Tibial nerve (tissue), 4 donors: Measurements from ENCODE around the gene NAT10. TPM values are rescaled to one million over a fixed set of nuclear protein-coding genes. Genes with fewer than 3 reads are reported as not detected.
A peak's percentile ranks its signal among the peaks of the same experiment; 100 is the strongest.

Experiments
- DNase-seq, 2 donors: peaks; one replicate each; pipeline ENCODE4 v3.0.0-alpha.2; 2019; ENCODE audit warnings: low spot score in 2 of 2
- H3K27ac ChIP-seq, 4 donors: fragments of 200-600 bp; sonication (generic) in 3 of 4; one replicate each; pipeline ENCODE4 v1.5.1; 2017 to 2019; ENCODE audit warnings: mild to moderate bottlenecking in 1 of 4
- H3K27me3 ChIP-seq, 2 donors: fragments of 200-600 bp; sonication (generic) in 1 of 2; one replicate each; pipeline versions ENCODE4 v1.5.1 to v1.6.0; 2017 to 2019
- H3K36me3 ChIP-seq, 3 donors: fragments of 200-600 bp; sonication (generic); one replicate each; pipeline ENCODE4 v1.5.1; 2018 to 2019
- H3K4me1 ChIP-seq, 4 donors: fragments of 200-600 bp; sonication (generic) in 3 of 4; one replicate each; pipeline ENCODE4 v1.5.1; 2017 to 2019
- H3K4me3 ChIP-seq, 4 donors: fragments of 200-600 bp; sonication (generic) in 3 of 4; one replicate each; pipeline ENCODE4 v1.5.1; 2017 to 2019; ENCODE audit warnings: mild to moderate bottlenecking in 1 of 4, moderate library complexity in 1 of 4
- H3K9me3 ChIP-seq, 4 donors: fragments of 200-600 bp; sonication (generic) in 3 of 4; one replicate each; pipeline ENCODE4 v1.5.1; 2017 to 2019
- EP300 ChIP-seq, 2 donors: sonication (generic); formaldehyde crosslinking; IDR thresholded peaks; one replicate each; pipeline ENCODE4 v1.6.1; 2017; ENCODE audit warnings: antibody characterized with exemption in 2 of 2, mild to moderate bottlenecking in 1 of 2
- POLR2A ChIP-seq, 2 donors: fragments of 450-650 bp; IDR thresholded peaks; one replicate each; pipeline ENCODE4 v1.6.1; 2017; ENCODE audit warnings: antibody characterized with exemption in 2 of 2, mild to moderate bottlenecking in 2 of 2, moderate library complexity in 2 of 2
- WGBS, 2 donors: methylation state at CpG; one replicate each; pipeline ENCODE4 v1.1.5; 2018; 5-methylcytosine and 5-hydroxymethylcytosine counted together
- total RNA-seq, 4 donors: library from RNA; depleted of rRNA; stranded (reverse); fragments of >200 nt; gene quantifications; one replicate each; pipeline ENCODE4 v1.1.0, GENCODE V29; 2016
- TF ChIP-seq, protein P1 (sequence below), 5 experiments: fragments of 200-600 bp in 3 of 5; fragments of 450-650 bp in 2 of 5; sonication (generic) in 3 of 5; IDR thresholded peaks; one replicate each; pipeline ENCODE4 v1.5.1; 2016 to 2019; ENCODE audit warnings: antibody characterized with exemption in 5 of 5, mild to moderate bottlenecking in 3 of 5, moderate library complexity in 2 of 5

Gene NAT10
- total RNA-seq, 4 donors from 2014 or later, result 34.3 to 41.4 (median 38.7) TPM

DNA sequence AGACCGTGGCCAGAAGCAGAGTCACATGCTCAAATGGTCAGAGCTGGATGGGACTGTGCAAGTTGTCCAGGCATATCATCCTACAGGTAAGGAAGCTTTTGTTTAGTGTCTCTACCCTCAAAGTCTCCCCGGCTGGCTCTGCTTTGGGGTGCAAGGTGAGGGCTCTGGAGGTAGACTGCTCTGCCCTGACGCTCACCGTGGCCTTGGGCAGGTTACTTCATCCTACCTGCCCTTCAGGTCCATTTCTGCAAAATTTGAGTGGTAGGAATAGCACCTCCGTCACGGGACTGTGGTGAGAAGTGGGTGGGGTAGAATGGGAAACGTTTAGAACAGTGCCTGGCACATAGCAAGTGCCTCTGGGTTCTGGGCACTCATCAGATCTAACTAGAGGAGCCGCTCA, 42.2 kb downstream of the NAT10 start:
- no peak for DNase-seq
- no peak for TF ChIP-seq POLR2A (IDR thresholded peaks at IDR 0.05)
- TF ChIP-seq, protein P1, sequence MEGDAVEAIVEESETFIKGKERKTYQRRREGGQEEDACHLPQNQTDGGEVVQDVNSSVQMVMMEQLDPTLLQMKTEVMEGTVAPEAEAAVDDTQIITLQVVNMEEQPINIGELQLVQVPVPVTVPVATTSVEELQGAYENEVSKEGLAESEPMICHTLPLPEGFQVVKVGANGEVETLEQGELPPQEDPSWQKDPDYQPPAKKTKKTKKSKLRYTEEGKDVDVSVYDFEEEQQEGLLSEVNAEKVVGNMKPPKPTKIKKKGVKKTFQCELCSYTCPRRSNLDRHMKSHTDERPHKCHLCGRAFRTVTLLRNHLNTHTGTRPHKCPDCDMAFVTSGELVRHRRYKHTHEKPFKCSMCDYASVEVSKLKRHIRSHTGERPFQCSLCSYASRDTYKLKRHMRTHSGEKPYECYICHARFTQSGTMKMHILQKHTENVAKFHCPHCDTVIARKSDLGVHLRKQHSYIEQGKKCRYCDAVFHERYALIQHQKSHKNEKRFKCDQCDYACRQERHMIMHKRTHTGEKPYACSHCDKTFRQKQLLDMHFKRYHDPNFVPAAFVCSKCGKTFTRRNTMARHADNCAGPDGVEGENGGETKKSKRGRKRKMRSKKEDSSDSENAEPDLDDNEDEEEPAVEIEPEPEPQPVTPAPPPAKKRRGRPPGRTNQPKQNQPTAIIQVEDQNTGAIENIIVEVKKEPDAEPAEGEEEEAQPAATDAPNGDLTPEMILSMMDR (IDR thresholded peaks at IDR 0.05), result no peak
- TF ChIP-seq EP300 (IDR thresholded peaks at IDR 0.05), result no peak
- H3K4me3 ChIP-seq, result no peak overlapping the region
- peaks cover 0 to 99% (median 23%) of the 10 kb centered on the region in 3 donors for H3K36me3 ChIP-seq
- peaks cover 0 to 16% (median 3%) of the 10 kb centered on the region in 4 donors for H3K4me1 ChIP-seq
- H3K9me3 ChIP-seq, result no peaks in the 10 kb centered on the region
- 88 to 90% methylated on average over 8 of the region's 8 CpGs for WGBS, 2 donors
- no peaks in the 10 kb centered on the region for H3K27me3 ChIP-seq
- H3K27ac ChIP-seq, result no peak overlapping the region

DNA sequence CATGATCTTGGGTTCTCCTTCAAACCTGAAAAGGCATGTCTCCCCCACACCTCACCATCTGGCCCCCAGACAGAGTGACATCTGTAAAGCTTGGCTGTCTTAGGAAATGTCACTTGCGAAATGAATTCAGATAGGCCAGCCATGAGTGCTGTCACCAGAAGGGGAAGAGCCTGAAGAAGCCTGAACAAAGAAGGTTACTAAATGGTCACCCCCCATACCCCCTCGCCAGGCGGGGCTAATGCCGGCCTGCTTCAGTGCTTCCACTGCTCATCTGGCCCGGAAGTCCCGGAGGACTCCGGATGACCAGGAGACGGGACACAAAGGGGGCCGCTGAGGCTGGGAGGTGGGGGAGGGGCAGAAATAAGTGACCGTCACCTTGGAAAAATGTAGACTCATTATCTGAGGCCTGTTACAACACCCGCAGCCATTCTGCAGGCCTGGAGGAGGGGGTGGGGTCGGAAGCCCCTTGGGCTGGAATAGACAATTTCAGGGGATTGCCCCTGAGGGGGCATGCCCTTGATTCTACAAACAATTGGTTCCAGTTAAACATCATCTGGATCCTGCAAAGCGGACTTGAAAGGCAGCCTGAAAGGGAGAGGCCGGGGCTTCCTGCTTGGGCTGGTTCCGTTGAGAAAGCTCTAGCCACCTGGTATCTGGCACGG, 43.2 kb downstream of the NAT10 start:
- TF ChIP-seq, protein P1 (IDR thresholded peaks at IDR 0.05), result no peak
- TF ChIP-seq POLR2A (IDR thresholded peaks at IDR 0.05) (no peak), EP300 (IDR thresholded peaks at IDR 0.05) (no peak)
- H3K27ac ChIP-seq, result no peak overlapping the region
- no peaks in the 10 kb centered on the region for H3K9me3 ChIP-seq
- no peak for DNase-seq
- WGBS, 2 donors, result 70 to 71% methylated on average over 16 of the region's 16 CpGs
- H3K4me1 ChIP-seq, result peaks cover 0 to 16% (median 3%) of the 10 kb centered on the region in 4 donors
- H3K27me3 ChIP-seq, result no peaks in the 10 kb centered on the region
- no peak overlapping the region for H3K4me3 ChIP-seq
- peaks cover 0 to 99% (median 13%) of the 10 kb centered on the region in 3 donors for H3K36me3 ChIP-seq

DNA sequence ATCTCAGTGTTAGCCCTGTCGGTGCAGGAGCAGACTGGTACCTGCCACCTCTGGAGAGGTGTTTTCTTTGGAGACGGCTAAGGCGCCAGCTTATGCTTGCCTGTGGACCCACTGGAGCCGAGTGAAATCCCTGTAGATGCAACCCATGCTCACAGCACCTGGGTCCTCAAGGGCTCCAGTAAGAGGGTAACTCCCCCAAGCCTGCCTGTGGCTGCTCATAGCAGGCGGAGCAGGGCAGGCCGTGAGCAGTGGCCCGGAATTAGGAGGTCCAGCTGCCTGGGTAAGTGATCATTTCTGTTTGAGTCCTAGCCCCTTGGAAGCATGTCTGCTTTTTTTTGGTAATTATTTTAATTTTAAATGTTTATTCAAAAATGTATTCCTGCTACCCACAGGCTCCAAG, 43.8 kb downstream of the NAT10 start:
- no peak for DNase-seq
- H3K27me3 ChIP-seq, result no peaks in the 10 kb centered on the region
- no peak overlapping the region for H3K4me3 ChIP-seq
- peaks cover 0 to 16% (median 3%) of the 10 kb centered on the region in 4 donors for H3K4me1 ChIP-seq
- TF ChIP-seq EP300 (IDR thresholded peaks at IDR 0.05), result no peak
- TF ChIP-seq, protein P1 (IDR thresholded peaks at IDR 0.05), result no peak
- H3K36me3 ChIP-seq, result peaks cover 0 to 99% (median 12%) of the 10 kb centered on the region in 3 donors
- 89 to 92% methylated on average over 7 of the region's 7 CpGs for WGBS, 2 donors
- no peak overlapping the region for H3K27ac ChIP-seq
- H3K9me3 ChIP-seq, result no peaks in the 10 kb centered on the region

DNA sequence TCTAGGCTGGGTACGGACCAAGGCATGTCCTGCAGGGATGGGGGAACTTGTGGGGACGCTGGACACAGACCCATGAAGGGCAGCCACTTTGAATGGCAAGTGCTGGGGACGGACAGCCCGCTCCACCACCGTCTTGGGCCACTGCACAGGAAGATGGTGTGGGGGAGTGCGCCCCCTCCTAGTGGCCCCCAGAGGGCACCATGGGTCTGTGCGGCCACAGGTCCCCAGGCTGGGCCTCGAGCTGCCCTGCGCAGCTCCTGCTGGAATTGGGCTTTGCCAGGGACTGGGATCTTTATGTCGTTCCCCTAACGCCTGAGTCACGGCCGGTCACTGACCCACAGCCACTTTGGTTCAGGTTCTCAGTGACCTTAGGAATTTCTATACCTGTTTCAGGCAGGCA, 44.4 kb downstream of the NAT10 start:
- Histone ChIP-seq H3K4me1 (peaks cover 0 to 16% (median 3%) of the 10 kb centered on the region in 4 donors), H3K27ac (no peak overlapping the region), H3K9me3 (no peaks in the 10 kb centered on the region), H3K4me3 (no peak overlapping the region), H3K27me3 (no peaks in the 10 kb centered on the region), H3K36me3 (peaks cover 0 to 99% (median 10%) of the 10 kb centered on the region in 3 donors)
- WGBS, 2 donors, result 68 to 78% methylated on average over 9 to 13 of the region's 13 CpGs
- no peak for DNase-seq
- no peak for TF ChIP-seq POLR2A (IDR thresholded peaks at IDR 0.05)
- TF ChIP-seq EP300 (IDR thresholded peaks at IDR 0.05), result no peak
- TF ChIP-seq, protein P1 (IDR thresholded peaks at IDR 0.05), result peak in 2 of 5 experiments; percentile 8 to 26

DNA sequence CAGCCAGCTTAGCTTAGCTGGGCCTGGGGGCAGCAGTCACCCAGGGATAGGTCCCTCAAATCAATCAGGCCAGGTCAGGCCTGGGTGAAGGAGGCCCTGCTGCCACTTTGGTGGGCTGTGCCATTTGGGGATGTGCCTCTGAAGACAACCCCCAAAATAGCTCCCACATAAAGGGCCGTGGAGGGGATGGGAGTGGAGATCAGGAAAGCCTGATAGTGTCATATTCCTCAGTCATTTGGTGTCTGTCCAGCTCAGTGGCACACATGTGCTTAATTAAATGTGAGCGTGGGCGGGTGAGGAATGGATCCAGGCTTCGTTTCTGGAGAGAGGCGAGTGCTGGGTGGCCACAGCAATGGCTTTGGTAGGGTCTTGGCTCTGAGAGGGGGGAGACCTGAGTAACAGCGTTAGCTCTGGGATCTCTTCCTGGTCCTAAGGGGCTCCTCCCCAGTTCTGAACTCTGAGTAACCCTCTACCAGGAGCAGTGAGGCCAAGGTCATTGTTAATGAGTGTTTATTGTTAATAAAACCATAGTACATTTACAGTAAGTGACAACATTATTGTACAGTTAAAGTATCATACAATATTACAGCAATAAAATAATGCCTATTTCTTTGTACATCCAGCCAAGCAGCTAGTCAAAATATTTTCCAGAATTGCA, 45.2 kb downstream of the NAT10 start:
- 53 to 58% methylated on average over 6 of the region's 6 CpGs for WGBS, 2 donors
- H3K36me3 ChIP-seq, result peaks cover 0 to 99% (median 6%) of the 10 kb centered on the region in 3 donors
- peaks cover 0 to 23% (median 3%) of the 10 kb centered on the region in 4 donors for H3K4me1 ChIP-seq
- no peak for DNase-seq
- no peak for TF ChIP-seq EP300 (IDR thresholded peaks at IDR 0.05)
- no peak for TF ChIP-seq POLR2A (IDR thresholded peaks at IDR 0.05)
- TF ChIP-seq, protein P1 (IDR thresholded peaks at IDR 0.05), result no peak
- H3K9me3 ChIP-seq, result no peaks in the 10 kb centered on the region
- H3K4me3 ChIP-seq, result no peak overlapping the region
- H3K27me3 ChIP-seq, result no peaks in the 10 kb centered on the region
- H3K27ac ChIP-seq, result no peak overlapping the region
